ENCODE results near the gene CNP.

Gene CNP

GRCh38 chr17:41957031-41957868 lies 9.3 kb upstream of the CNP start:
- no peak for TF ChIP-seq JUND (IDR thresholded peaks at IDR 0.05; ENCODE audit: low read depth)
- in situ Hi-C loops (cut with HindIII; ENCODE audit: low pct_unique_long_range_greater_than_20kb, low sequenced_read_pairs), result no loop called here
- no peak for DNase-seq (ENCODE audit: low read depth in 1 of 2, low spot score in 1 of 2)

GRCh38 chr17:41957869-41958439 lies 8.6 kb upstream of the CNP start:
- no peak for TF ChIP-seq JUND (IDR thresholded peaks at IDR 0.05; ENCODE audit: low read depth)
- in situ Hi-C loops (cut with HindIII; ENCODE audit: low pct_unique_long_range_greater_than_20kb, low sequenced_read_pairs), result no loop called here
- DNase-seq (ENCODE audit: low read depth in 1 of 2, low spot score in 1 of 2), result no peak

GRCh38 chr17:41959030-41959335 lies 7.6 kb upstream of the CNP start:
- TF ChIP-seq JUND (IDR thresholded peaks at IDR 0.05; ENCODE audit: low read depth), result no peak
- no peak for DNase-seq (ENCODE audit: low read depth in 1 of 2, low spot score in 1 of 2)
- in situ Hi-C loops (cut with HindIII; ENCODE audit: low pct_unique_long_range_greater_than_20kb, low sequenced_read_pairs), result no loop called here

- no peak for TF ChIP-seq JUND (IDR thresholded peaks at IDR 0.05; ENCODE audit: low read depth)
- in situ Hi-C loops (cut with HindIII; ENCODE audit: low pct_unique_long_range_greater_than_20kb, low sequenced_read_pairs), result no loop called here
- peak; percentile 56 to 81 for DNase-seq (ENCODE audit: low read depth in 1 of 2, low spot score in 1 of 2)
Measured at GRCh38 chr17:41959336-41960095, 7.1 kb upstream of the CNP start.

- no peak for DNase-seq (ENCODE audit: low read depth in 1 of 2, low spot score in 1 of 2)
- no peak for TF ChIP-seq JUND (IDR thresholded peaks at IDR 0.05; ENCODE audit: low read depth)
- in situ Hi-C loops (cut with HindIII; ENCODE audit: low pct_unique_long_range_greater_than_20kb, low sequenced_read_pairs), result no loop called here
Measured at GRCh38 chr17:41962111-41962510, 4.5 kb upstream of the CNP start.

- in situ Hi-C loops (cut with HindIII; ENCODE audit: low pct_unique_long_range_greater_than_20kb, low sequenced_read_pairs), result no loop called here
- no peak for TF ChIP-seq JUND (IDR thresholded peaks at IDR 0.05; ENCODE audit: low read depth)
- DNase-seq (ENCODE audit: low read depth in 1 of 2, low spot score in 1 of 2), result peak; percentile 72 to 82
Measured at GRCh38 chr17:41962768-41963434, 3.7 kb upstream of the CNP start.

GRCh38 chr17:41965694-41966462 lies 717 bp upstream of the CNP start:
- in situ Hi-C loops (cut with HindIII; ENCODE audit: low pct_unique_long_range_greater_than_20kb, low sequenced_read_pairs), result no loop called here
- no peak for TF ChIP-seq JUND (IDR thresholded peaks at IDR 0.05; ENCODE audit: low read depth)
- peak; percentile 88 to 98 for DNase-seq (ENCODE audit: low read depth in 1 of 2, low spot score in 1 of 2)

GRCh38 chr17:41967141-41967920 lies 736 bp downstream of the CNP start:
- DNase-seq (ENCODE audit: low read depth in 1 of 2, low spot score in 1 of 2), result no peak
- in situ Hi-C loops (cut with HindIII; ENCODE audit: low pct_unique_long_range_greater_than_20kb, low sequenced_read_pairs), result no loop called here
- no peak for TF ChIP-seq JUND (IDR thresholded peaks at IDR 0.05; ENCODE audit: low read depth)

- in situ Hi-C loops (cut with HindIII; ENCODE audit: low pct_unique_long_range_greater_than_20kb, low sequenced_read_pairs), result no loop called here
- TF ChIP-seq JUND (IDR thresholded peaks at IDR 0.05; ENCODE audit: low read depth), result no peak
- DNase-seq (ENCODE audit: low read depth in 1 of 2, low spot score in 1 of 2), result no peak
Measured at GRCh38 chr17:41967921-41968578, 1.5 kb downstream of the CNP start.

GRCh38 chr17:41968676-41969075 lies 2.1 kb downstream of the CNP start:
- DNase-seq (ENCODE audit: low read depth in 1 of 2, low spot score in 1 of 2), result no peak
- in situ Hi-C loops (cut with HindIII; ENCODE audit: low pct_unique_long_range_greater_than_20kb, low sequenced_read_pairs), result no loop called here
- no peak for TF ChIP-seq JUND (IDR thresholded peaks at IDR 0.05; ENCODE audit: low read depth)

- TF ChIP-seq JUND (IDR thresholded peaks at IDR 0.05; ENCODE audit: low read depth), result no peak
- in situ Hi-C loops (cut with HindIII; ENCODE audit: low pct_unique_long_range_greater_than_20kb, low sequenced_read_pairs), result no loop called here
- DNase-seq (ENCODE audit: low read depth in 1 of 2, low spot score in 1 of 2), result no peak
Measured at GRCh38 chr17:41970901-41971331, 4.3 kb downstream of the CNP start.

Measured in T47D (cell line).